ENCODE measurements around the gene LRBA. TPM values are rescaled to one million over a fixed set of nuclear protein-coding genes. Genes with fewer than 3 reads are reported as not detected.

The LRBA gene
- total RNA-seq, 4 donors from 2014 or later, result 8.5 to 18.0 (median 11.9) TPM

GRCh38 chr4:150949943-150950342, 65.1 kb downstream of the LRBA start:
- no peaks in the 10 kb centered on the region for H3K9me3 ChIP-seq
- DNase-seq, result no peak
- no peaks in the 10 kb centered on the region for H3K27me3 ChIP-seq
- in situ Hi-C loops (cut with MboI; ENCODE audit: low sequenced_read_pairs in 4 of 4), result no loop called here
- peaks cover 0 to 6% of the 10 kb centered on the region in 2 donors for H3K4me1 ChIP-seq
- H3K4me3 ChIP-seq, result no peak overlapping the region
- intact Hi-C loops (cut with DNase I; ENCODE audit: low total_unique reads), result no loop called here
- ATAC-seq, result no peak
- H3K27ac ChIP-seq, result no peak overlapping the region
- no peaks in the 10 kb centered on the region for H3K36me3 ChIP-seq
- TF ChIP-seq CTCF (IDR thresholded peaks at IDR 0.05 in 4 of 5, conservative IDR thresholded peaks at IDR 0.05 in 1 of 5) (no peak), POLR2A (IDR thresholded peaks at IDR 0.05) (no peak)

- TF ChIP-seq POLR2A (IDR thresholded peaks at IDR 0.05) (no peak), CTCF (IDR thresholded peaks at IDR 0.05 in 4 of 5, conservative IDR thresholded peaks at IDR 0.05 in 1 of 5) (no peak)
- no peak for ATAC-seq
- H3K36me3 ChIP-seq, result no peaks in the 10 kb centered on the region
- H3K4me1 ChIP-seq, result peaks cover 0 to 6% of the 10 kb centered on the region in 2 donors
- H3K27me3 ChIP-seq, result no peaks in the 10 kb centered on the region
- in situ Hi-C loops (cut with MboI; ENCODE audit: low sequenced_read_pairs in 4 of 4) (no loop called here), intact Hi-C loops (cut with DNase I; ENCODE audit: low total_unique reads) (no loop called here)
- H3K27ac ChIP-seq, result no peak overlapping the region
- H3K9me3 ChIP-seq, result no peaks in the 10 kb centered on the region
- H3K4me3 ChIP-seq, result no peak overlapping the region
- no peak for DNase-seq
Observed at GRCh38 chr4:150949342-150949741, 65.7 kb downstream of the LRBA start.

- no peaks in the 10 kb centered on the region for H3K27me3 ChIP-seq
- no peak overlapping the region for H3K27ac ChIP-seq
- ATAC-seq (no peak), DNase-seq (no peak)
- H3K36me3 ChIP-seq, result no peaks in the 10 kb centered on the region
- peaks cover 0 to 6% of the 10 kb centered on the region in 2 donors for H3K4me1 ChIP-seq
- no peak for TF ChIP-seq POLR2A (IDR thresholded peaks at IDR 0.05)
- TF ChIP-seq CTCF (IDR thresholded peaks at IDR 0.05 in 4 of 5, conservative IDR thresholded peaks at IDR 0.05 in 1 of 5), result no peak
- H3K9me3 ChIP-seq, result no peaks in the 10 kb centered on the region
- no peak overlapping the region for H3K4me3 ChIP-seq
- intact Hi-C loops (cut with DNase I; ENCODE audit: low total_unique reads), result no loop called here
- in situ Hi-C loops (cut with MboI; ENCODE audit: low sequenced_read_pairs in 4 of 4), result no loop called here
Observed at GRCh38 chr4:150948710-150949109, 66.4 kb downstream of the LRBA start.

- H3K27ac ChIP-seq, result no peak overlapping the region
- DNase-seq (no peak), ATAC-seq (no peak)
- intact Hi-C loops (cut with DNase I; ENCODE audit: low total_unique reads), result no loop called here
- no peak for TF ChIP-seq POLR2A (IDR thresholded peaks at IDR 0.05)
- TF ChIP-seq CTCF (IDR thresholded peaks at IDR 0.05 in 4 of 5, conservative IDR thresholded peaks at IDR 0.05 in 1 of 5), result no peak
- peaks cover 0 to 6% of the 10 kb centered on the region in 2 donors for H3K4me1 ChIP-seq
- no peaks in the 10 kb centered on the region for H3K36me3 ChIP-seq
- no peaks in the 10 kb centered on the region for H3K27me3 ChIP-seq
- in situ Hi-C loops (cut with MboI; ENCODE audit: low sequenced_read_pairs in 4 of 4), result no loop called here
- no peaks in the 10 kb centered on the region for H3K9me3 ChIP-seq
- no peak overlapping the region for H3K4me3 ChIP-seq
Observed at GRCh38 chr4:150948074-150948473, 67.0 kb downstream of the LRBA start.

- H3K4me1 ChIP-seq, result no peaks in the 10 kb centered on the region
- TF ChIP-seq CTCF (IDR thresholded peaks at IDR 0.05 in 4 of 5, conservative IDR thresholded peaks at IDR 0.05 in 1 of 5) (no peak), POLR2A (IDR thresholded peaks at IDR 0.05) (no peak)
- H3K4me3 ChIP-seq, result no peak overlapping the region
- ATAC-seq, result no peak
- no peaks in the 10 kb centered on the region for H3K27me3 ChIP-seq
- H3K27ac ChIP-seq, result no peak overlapping the region
- intact Hi-C loops (cut with DNase I; ENCODE audit: low total_unique reads) (no loop called here), in situ Hi-C loops (cut with MboI; ENCODE audit: low sequenced_read_pairs in 4 of 4) (no loop called here)
- no peak for DNase-seq
- no peaks in the 10 kb centered on the region for H3K36me3 ChIP-seq
- no peaks in the 10 kb centered on the region for H3K9me3 ChIP-seq
Observed at GRCh38 chr4:150944660-150945059, 70.4 kb downstream of the LRBA start.

Measured in gastrocnemius medialis (tissue), 4 donors.